Measurements from ENCODE around the gene GPM6B.

GPM6B gene

DNA sequence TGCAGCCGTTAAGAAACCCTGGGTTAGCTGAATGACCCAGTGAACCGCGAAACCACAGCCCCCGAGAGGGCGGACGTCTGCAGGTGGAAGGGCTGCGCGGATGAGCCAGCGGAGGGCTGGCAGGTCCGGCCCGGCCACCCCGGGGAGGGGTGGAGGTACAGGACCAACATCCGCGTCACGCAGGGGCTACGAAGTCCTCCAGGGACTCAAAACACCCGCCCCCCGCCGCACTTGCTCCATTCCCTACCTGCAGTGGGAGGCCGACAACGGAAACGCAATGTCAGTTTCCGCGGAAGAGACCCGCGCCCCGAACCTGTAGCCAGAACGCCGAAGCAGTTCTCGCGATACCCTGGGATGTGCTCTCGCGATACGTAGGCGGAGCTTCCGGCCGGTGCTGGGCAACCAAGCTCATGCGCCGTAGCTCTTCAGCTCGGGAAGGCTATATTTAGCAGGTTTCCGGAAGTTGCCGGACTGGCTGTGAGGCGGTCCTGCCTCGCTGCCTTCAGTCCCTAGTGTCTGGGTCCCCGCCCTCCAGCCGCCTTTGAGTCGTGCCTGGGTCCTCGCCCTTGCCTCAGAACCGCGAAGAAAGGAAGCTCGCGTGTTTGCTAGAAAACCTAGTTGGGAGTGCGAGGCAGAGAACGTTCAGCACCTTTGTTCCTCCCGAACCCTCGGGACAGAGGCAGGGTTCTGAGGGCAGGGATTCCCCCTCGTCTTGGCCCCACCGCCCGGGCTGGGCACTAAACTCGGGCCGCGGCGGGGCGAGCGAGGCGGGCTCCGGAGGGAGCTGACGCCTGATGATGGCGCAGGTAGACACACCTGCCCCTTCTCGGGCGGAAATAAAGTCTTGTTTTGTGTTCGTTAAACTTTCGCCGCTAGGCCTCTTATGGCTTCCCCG lies 82.4 kb downstream of the GPM6B start, which contains the start of the genes OFD1 and TRAPPC2:
OFD1 (plus strand) TSS at position 471 of the 895 bp plus-strand sequence; CDS start at position 795, 324 bp downstream.
TRAPPC2 (minus strand) TSS at position 343 of the 895 bp plus-strand sequence. CDS start 14,657 bp downstream, outside the sequence.
- TF ChIP-seq NFIC (IDR thresholded peaks at IDR 0.05) (no peak), CEBPB (IDR thresholded peaks at IDR 0.05) (no peak), TAF1 (IDR thresholded peaks at IDR 0.05; ENCODE audit: low read depth) (peak; percentile 59), YY1 (IDR thresholded peaks at IDR 0.05; ENCODE audit: low read depth) (no peak), FOXM1 (IDR thresholded peaks at IDR 0.05; ENCODE audit: borderline replicate concordance, low read depth) (no peak), TEAD4 (IDR thresholded peaks at IDR 0.05) (no peak), RAD21 (IDR thresholded peaks at IDR 0.05; ENCODE audit: low read depth) (no peak), EP300 (IDR thresholded peaks at IDR 0.05; ENCODE audit: borderline replicate concordance) (no peak), ZBTB7A (IDR thresholded peaks at IDR 0.05; ENCODE audit: low read depth) (no peak), EGR1 (IDR thresholded peaks at IDR 0.05) (no peak), CREB1 (IDR thresholded peaks at IDR 0.05; ENCODE audit: low read depth) (no peak; the same call in 1 of the 2 replicates), TCF12 (IDR thresholded peaks at IDR 0.05; ENCODE audit: low read depth) (peak; percentile 26; the same call in 1 of the 2 replicates), USF1 (IDR thresholded peaks at IDR 0.05) (no peak)
- TF ChIP-seq, protein P1, sequence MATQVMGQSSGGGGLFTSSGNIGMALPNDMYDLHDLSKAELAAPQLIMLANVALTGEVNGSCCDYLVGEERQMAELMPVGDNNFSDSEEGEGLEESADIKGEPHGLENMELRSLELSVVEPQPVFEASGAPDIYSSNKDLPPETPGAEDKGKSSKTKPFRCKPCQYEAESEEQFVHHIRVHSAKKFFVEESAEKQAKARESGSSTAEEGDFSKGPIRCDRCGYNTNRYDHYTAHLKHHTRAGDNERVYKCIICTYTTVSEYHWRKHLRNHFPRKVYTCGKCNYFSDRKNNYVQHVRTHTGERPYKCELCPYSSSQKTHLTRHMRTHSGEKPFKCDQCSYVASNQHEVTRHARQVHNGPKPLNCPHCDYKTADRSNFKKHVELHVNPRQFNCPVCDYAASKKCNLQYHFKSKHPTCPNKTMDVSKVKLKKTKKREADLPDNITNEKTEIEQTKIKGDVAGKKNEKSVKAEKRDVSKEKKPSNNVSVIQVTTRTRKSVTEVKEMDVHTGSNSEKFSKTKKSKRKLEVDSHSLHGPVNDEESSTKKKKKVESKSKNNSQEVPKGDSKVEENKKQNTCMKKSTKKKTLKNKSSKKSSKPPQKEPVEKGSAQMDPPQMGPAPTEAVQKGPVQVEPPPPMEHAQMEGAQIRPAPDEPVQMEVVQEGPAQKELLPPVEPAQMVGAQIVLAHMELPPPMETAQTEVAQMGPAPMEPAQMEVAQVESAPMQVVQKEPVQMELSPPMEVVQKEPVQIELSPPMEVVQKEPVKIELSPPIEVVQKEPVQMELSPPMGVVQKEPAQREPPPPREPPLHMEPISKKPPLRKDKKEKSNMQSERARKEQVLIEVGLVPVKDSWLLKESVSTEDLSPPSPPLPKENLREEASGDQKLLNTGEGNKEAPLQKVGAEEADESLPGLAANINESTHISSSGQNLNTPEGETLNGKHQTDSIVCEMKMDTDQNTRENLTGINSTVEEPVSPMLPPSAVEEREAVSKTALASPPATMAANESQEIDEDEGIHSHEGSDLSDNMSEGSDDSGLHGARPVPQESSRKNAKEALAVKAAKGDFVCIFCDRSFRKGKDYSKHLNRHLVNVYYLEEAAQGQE (IDR thresholded peaks at IDR 0.05; ENCODE audit: low read depth), result no peak

- TF ChIP-seq FOXM1 (IDR thresholded peaks at IDR 0.05; ENCODE audit: borderline replicate concordance, low read depth), result no peak
- TF ChIP-seq ZBTB7A (IDR thresholded peaks at IDR 0.05; ENCODE audit: low read depth), result no peak
- no peak for TF ChIP-seq CEBPB (IDR thresholded peaks at IDR 0.05)
- TF ChIP-seq TCF12 (IDR thresholded peaks at IDR 0.05; ENCODE audit: low read depth), result no peak
- TF ChIP-seq NFIC (IDR thresholded peaks at IDR 0.05), result no peak
- TF ChIP-seq EP300 (IDR thresholded peaks at IDR 0.05; ENCODE audit: borderline replicate concordance), result no peak
- TF ChIP-seq EGR1 (IDR thresholded peaks at IDR 0.05), result no peak
- TF ChIP-seq TEAD4 (IDR thresholded peaks at IDR 0.05), result no peak
- TF ChIP-seq RAD21 (IDR thresholded peaks at IDR 0.05; ENCODE audit: low read depth), result no peak
- no peak for TF ChIP-seq CREB1 (IDR thresholded peaks at IDR 0.05; ENCODE audit: low read depth)
- TF ChIP-seq, protein P2, sequence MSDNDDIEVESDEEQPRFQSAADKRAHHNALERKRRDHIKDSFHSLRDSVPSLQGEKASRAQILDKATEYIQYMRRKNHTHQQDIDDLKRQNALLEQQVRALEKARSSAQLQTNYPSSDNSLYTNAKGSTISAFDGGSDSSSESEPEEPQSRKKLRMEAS (IDR thresholded peaks at IDR 0.05), result no peak
- TF ChIP-seq USF1 (IDR thresholded peaks at IDR 0.05), result no peak
Measured at GRCh38 chrX:13733506-13733905, 83.4 kb downstream of the GPM6B start.

- no peak for TF ChIP-seq NFIC (IDR thresholded peaks at IDR 0.05)
Measured at GRCh38 chrX:13732246-13733067, 84.4 kb downstream of the GPM6B start.

DNA sequence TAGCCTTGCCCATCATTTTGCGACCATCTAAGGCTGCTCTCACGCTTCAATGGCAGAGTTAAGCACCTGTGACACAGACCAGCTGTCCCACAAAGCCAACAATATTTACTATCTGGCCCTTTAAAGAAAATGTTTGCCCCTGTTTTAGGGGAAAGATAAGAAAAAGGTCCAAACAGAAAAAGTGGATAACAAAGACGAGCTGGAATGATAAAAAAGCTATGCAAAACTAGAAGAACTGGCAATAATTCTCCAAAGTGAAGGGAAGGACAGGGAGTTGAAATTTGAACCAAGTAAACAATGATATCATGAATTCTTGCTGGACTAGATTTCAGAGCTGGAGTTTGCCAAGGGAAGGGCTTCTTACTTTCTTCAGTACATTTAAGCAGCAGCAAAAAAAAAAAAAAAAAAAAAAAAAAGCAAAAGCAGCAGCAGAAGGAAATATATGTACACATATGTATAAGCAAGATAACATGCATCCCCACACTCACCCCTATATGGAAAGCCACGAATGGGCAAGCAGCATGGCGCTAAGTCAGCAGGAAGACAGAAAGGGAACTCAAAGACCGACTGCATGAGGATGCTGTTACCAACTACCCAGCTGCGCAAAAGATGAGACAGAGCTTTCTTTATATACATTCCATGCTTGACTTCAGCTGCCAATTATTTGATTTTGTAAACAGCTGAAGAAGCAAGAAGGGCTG lies 94.9 kb downstream of the GPM6B start:
- TF ChIP-seq TEAD4 (IDR thresholded peaks at IDR 0.05) (no peak), NFIC (IDR thresholded peaks at IDR 0.05) (0 out of 2 replicates have a peak, but pooled peaks have one; percentile 12)

DNA sequence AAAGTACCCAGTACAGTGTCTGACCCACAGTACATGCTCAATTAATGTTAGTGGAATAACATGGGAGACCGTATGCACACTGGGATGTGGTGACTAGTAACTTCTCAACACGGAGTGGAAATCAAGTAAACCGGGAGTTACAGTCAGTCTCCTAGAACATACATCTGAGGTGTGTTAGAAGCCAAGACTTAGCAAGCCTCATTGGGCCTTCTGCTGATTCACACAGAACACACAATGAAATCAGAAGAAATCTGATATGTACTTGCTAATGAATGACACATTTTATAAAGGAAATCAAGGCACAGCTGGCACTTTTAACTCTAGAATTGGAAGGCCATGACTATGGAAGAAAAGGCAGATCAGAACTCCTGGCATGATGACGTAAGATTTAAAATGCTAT lies 95.5 kb downstream of the GPM6B start:
- TF ChIP-seq RAD21 (IDR thresholded peaks at IDR 0.05; ENCODE audit: low read depth) (no peak), EGR1 (IDR thresholded peaks at IDR 0.05) (no peak), TEAD4 (IDR thresholded peaks at IDR 0.05) (no peak), EP300 (IDR thresholded peaks at IDR 0.05; ENCODE audit: borderline replicate concordance) (no peak), ZBTB7A (IDR thresholded peaks at IDR 0.05; ENCODE audit: low read depth) (no peak), NFIC (IDR thresholded peaks at IDR 0.05) (no peak), CEBPB (IDR thresholded peaks at IDR 0.05) (no peak), YY1 (IDR thresholded peaks at IDR 0.05; ENCODE audit: low read depth) (no peak), USF1 (IDR thresholded peaks at IDR 0.05) (no peak), FOXM1 (IDR thresholded peaks at IDR 0.05; ENCODE audit: borderline replicate concordance, low read depth) (no peak), TAF1 (IDR thresholded peaks at IDR 0.05; ENCODE audit: low read depth) (no peak), TCF12 (IDR thresholded peaks at IDR 0.05; ENCODE audit: low read depth) (no peak)
- TF ChIP-seq, protein P2 (IDR thresholded peaks at IDR 0.05), result no peak
- TF ChIP-seq, protein P1 (IDR thresholded peaks at IDR 0.05; ENCODE audit: low read depth), result no peak

Measured in Ishikawa (cell line).